ENCODE results near the gene KAZN.

KAZN gene

GRCh38 chr1:14939527-14940284 is 341.2 kb downstream of the KAZN start:
- peak; percentile 80 for DNase-seq (ENCODE audit: low read depth)

DNA sequence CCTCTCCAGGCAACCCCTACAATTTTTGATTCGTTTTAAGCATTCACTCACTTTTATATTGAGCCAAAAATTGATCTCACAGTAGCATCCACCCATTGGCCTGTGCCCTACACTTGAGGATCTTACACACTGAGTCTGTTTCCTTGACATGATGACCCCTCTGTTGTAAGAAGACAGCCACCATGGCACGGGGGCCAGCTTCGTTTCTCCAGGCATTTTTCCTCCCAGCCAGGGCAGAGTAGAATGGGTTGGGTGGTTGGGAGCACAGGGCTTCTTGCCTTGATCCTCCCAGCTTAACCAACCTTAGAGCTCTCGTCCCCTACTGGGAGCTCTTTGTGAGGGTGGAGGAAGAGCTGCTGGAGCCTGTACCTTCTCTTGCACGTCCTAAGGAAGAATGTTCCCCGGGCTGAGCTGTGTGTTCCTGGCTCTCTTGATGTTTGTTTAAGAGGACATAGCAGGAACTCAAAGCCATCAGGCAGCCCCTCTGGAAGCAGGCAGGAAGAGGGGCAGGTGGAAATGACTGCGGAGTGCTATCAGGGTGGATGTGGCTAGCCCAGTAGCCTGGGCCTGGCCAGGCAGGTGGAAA is 341.9 kb downstream of the KAZN start:
- DNase-seq (ENCODE audit: low read depth) = no peak

DNA sequence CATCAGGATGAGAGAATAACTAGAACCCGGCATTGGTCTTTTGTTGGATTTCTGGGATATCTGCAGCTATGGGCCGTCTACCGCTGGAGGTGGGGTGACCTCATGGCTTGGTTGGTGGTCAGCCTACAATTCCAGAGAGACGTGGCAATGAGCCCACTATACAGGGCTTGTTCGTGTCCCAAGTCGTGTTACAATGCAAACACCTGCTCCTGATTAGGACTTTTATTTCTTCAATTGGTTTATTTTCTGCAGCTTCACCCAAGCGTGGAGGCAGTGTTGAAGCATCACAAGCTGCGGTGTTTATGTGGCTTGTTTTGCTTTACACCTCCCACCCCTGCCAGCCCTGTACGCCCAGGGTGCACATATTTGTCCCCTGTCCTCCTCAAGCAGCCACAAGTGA is 343.4 kb downstream of the KAZN start:
- no peak for DNase-seq (ENCODE audit: low read depth)

DNA sequence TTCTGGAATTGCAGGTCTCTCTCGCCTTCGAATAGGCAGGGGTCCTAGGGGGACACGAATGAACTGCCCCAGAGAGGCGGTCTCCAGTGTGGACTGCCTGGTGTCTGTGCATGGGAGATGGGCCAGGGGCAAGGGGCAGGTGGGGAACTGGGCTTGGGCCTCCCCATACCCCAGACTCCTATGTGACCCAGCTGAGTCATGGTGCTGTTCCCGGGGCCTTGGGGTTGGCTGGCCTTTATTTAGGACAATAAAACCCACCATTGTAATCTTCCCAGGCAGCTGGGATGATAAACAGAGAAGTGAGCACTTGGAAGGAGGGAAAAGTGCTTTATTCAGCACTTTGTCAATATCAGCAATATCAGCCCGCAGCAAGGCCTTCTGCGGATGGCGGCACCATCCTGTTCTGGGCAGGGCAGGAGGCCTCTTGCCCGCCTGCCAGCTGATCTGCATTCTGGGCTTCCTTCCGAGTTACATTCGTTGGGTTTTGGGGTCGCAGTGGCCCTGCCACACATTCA is 346.0 kb downstream of the KAZN start:
- DNase-seq (ENCODE audit: low read depth) = no peak

- DNase-seq (ENCODE audit: low read depth) = peak; percentile 87
Observed at GRCh38 chr1:14945132-14946010, 346.9 kb downstream of the KAZN start.

DNA sequence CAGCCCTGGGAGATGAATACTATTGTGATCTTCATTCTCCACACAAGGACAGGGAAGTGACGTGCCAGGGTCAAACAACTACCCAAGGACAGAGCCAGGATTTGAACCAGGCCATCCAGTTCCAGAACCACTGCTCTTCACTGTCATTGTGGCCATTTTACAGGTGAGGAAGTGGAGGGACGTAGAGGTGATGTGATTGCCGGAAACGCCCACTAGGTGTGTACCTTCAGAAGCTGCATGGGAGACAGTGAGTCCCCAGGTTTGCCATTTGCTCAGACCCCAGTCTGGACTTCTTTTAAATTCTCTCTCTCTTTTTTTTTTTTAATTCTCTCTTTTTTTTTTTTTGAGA is 347.5 kb downstream of the KAZN start:
- DNase-seq (ENCODE audit: low read depth) = no peak

DNA sequence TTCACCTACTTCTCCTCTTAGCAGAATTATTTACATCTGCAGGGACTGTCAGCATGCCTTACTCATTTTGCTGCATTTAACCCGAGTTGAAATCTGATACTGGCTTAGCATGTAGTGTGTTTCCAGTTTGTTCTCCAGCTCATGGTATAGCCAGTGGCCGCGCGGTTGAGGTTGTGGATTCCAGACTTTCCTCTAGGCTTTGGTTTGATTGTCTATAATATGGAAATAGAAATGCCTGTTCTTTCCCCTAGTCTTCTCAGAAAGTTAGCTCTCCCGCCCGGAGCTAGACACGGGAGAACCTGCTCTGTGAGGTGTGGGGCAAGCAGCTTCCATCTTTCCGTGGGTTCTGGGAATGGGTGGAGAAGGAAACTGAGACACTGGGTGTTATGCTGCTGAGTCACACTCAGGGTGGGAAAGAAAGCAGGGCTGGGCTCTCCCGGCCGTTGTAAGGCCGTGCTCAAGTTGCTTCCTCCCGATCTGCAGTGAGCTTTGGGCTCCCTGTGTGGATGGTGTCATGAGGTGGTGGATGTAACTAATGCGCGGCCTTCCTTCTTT is 348.3 kb downstream of the KAZN start:
- DNase-seq (ENCODE audit: low read depth) = peak; percentile 73

GRCh38 chr1:14947421-14947820 is 348.9 kb downstream of the KAZN start:
- no peak for DNase-seq (ENCODE audit: low read depth)

DNA sequence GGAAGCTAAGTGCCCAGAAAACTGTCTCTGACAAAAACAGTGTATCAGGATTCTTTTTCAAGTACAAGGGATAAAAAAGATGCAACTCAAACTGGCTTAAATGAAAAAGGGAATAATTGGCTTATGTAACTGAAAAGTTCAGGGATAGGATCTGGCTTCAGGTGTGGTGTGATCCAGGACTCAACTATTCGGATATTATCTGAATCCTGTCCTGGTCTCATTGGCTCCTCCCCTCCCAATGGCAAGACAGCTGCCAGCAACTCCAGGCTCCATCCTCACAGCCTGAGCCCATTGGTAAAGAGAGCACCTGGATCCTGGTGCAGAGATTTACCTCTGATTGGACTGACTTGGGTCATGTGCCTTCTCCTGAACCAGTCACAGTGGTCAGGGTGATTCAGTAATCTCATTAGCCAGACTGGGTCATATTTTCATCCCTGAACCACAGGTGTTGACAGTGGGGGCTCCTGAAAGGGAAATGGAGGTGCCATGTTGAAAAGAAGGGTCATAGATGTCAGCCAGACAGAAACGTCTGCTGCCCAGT is 349.7 kb downstream of the KAZN start:
- DNase-seq (ENCODE audit: low read depth) = no peak

DNA sequence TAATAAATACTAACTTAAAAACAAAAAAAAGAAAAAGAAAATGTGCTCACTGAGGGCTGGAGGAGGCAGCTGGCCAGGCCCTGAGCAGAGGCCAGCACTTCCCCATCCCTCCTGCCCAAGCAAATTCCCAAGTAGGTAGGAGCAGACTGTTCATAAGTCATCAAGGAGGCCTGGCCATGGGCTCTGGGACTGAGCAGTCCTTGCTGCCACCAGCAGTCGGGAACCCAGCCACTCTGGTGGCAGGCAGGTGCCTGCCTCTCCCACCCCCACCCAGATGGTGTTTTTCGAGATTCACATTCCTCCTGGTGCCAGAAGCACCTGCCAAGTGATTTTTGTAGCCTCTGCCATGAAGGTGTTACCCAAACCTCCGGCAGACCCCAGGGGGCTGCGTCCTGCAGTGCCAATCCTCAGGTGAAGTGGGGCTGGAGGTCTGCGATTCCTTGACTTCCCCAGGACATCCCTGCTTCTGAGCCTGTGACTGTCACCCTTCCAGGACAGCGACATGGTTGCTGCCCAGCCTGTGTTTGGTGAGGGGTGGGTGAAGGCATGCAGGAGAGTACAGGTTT is 350.9 kb downstream of the KAZN start:
- no peak for DNase-seq (ENCODE audit: low read depth)

DNA sequence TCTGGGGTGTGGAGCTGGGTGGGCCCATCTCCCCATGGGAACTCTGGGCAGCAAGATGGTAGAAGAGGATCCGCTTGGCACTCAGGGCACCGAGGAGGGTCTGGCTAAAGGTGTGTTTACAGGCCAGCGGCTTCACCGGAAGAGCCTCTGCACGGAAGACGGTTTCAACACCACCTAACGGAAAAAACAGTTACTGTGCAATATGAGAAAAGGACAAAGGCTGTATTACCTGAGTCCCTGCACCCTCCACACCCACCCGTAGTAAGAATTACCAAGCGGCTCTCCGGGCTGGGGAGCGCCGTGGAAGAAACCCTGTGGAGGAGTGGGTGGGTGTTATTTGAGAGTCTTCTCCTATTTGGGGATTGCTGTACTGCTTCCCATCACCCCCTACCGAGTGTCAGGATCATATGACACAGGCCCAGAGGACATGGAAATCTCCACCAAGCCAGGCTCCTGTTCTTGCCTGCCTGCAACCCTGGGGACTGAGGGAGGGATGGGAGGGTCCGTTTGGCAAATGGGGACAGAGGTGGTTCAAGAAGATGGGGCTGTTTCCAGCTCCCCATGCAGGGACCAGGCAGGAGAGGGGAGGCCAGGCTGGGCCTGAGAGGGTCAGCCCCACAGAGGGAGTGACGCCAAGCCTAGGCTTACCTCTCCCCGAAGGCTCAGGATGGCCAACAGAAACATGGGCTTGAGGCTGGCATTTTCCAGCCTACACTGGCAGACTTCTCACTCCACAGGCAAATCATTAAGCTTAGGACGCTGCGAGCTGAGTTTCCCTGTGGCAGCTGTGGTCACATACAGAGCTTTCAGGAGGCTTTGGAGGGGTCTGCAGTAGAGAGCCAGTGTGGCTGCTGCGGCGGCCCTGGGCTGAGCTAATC is 351.6 kb downstream of the KAZN start:
- no peak for DNase-seq (ENCODE audit: low read depth)

- DNase-seq (ENCODE audit: low read depth) = no peak
Observed at GRCh38 chr1:14951766-14952165, 353.3 kb downstream of the KAZN start.

DNA sequence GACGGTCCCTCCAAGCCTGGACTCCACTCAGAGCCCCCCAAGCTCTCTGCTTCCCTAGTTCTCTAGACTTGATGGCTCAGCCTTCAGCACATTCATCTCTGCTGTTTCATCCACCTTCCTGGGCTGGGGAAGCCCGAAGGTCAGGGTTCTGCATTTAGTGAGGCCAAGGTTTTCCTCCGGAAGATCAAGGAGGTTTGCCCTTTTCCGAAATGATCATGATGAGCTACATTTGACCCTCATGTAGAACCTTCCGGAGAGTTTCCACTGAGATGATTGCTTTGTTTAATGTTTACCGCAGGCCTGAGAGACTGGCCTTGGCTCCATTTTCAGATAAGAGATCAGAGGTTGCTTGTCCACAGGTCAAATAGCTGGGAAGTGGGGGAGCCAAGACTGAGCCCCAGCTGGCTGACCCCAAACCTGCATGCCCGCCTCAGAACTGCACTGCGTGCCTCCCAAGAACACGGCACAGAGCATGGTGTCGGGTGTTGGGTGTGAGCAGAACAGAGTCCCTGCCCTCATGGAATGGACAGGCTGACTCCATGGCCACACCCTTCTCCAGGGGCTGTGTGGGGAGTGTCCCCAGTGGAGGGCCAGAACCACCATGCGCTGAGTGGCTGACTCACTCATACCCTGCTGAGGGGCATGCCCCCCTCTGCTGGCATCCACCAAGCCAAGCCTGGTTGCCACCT is 354.3 kb downstream of the KAZN start:
- no peak for DNase-seq (ENCODE audit: low read depth)

DNA sequence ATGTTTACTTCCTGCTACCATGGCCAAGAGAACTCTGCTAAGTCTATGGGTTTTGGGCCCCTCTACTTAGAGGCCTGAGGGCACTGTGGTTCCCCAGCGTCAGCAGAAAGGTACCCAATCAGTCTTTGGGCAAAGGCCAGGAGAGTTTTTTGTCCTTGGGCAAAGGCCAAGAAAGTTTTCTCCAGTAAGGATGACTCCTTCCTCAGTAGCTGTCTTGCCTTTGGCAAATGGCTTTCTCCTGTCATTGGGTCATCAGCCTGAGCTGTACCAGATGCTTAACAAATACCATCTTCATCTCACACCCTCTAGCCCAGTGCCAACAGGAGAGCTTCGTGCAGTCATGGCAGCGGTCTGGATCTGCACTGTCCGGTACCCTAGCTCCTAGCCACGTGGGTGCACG is 355.7 kb downstream of the KAZN start:
- no peak for DNase-seq (ENCODE audit: low read depth)

DNA sequence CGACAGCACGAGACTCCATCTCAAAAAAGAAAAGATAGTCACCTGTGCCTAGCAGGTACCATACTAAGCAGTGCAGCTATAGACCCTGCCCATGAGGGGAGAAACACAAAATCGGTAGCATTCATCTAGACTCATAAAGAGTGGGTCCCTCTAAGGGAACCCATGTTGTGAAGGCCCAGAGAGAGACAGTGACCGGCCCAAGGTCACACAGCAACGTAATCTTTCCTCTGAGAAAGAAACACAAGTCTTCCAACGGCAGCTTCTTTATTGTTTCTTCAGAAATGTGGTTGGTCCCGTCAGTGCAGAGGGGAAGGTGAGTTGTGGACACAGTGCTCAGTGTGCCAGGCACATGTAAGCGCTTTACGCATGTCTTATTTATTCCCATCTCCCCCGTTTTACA is 356.4 kb downstream of the KAZN start:
- DNase-seq (ENCODE audit: low read depth) = no peak

DNA sequence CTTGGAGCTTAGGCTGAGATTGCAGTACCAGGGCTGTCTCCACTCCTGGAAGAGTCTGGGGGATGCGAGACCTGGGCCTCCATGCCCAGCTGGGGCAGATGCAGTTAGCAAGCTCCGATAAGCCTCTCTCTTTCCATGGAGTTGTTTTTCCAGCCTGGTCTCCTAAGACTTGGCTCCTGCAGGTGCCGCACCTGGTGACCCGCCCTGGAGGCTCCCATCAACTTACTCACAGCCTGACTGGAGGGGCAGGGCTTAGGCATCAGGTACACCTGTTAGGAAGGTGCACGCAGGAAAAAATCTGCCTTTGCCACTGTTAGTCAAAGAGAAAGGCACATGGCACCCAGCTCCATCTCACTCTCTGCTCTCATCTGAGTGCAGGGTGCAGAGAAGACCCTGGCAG is 356.9 kb downstream of the KAZN start:
- DNase-seq (ENCODE audit: low read depth) = no peak

DNA sequence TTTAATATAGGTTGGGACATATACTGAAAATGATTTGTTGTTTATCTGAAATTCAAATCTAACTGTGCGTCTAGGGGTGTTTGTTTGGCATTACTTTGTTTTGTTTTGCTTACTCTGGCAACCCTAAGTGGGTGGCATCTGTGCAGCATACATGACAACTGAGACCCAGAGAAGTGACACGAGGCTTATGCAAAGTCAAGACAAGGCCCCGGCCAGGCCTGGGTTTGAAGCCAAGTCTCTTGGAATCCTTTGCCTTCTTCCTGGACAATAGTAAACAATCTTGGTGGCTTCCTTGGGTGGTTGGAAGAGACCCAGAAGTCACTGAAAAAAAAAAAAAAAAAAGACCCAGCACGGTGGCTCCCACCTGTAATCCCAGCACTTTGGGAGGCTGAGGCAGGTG is 357.5 kb downstream of the KAZN start:
- no peak for DNase-seq (ENCODE audit: low read depth)

DNA sequence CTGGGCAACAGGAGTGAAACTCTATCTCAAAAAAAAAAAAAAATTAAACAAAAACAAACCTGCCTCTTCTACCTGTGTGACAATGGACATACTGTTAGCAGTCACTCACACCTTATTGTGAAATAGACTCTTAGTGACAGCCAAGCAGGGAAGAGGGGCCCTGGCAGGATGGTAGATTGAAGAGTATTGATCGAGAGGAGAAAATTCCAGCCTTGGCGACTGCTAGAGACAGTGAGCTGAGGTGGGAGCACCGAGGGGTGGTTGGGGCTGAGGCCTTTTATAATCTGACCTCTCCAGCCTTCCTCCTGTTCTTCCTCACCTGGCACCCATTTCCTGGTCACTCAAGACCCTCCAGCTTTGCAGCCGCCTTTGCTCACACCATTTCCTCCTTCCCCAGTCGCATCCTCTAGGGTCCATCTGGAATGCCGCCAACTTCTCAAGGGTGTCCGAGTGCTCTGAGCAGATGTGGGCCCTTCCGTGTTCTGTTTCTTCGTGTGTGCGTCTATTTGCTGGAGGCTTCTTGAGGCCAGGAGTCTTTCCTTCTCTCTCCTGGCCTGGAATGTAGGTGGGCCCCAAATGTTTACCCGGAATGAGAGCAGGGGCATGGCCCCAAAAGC is 358.2 kb downstream of the KAZN start:
- DNase-seq (ENCODE audit: low read depth) = no peak

GRCh38 chr1:14957375-14958098 is 359.1 kb downstream of the KAZN start:
- no peak for DNase-seq (ENCODE audit: low read depth)
